Non-pigmented ciliary epithelial cell (primary cell): ENCODE data around the gene PEF1.
A peak's percentile ranks its signal among the peaks of the same experiment; 100 is the strongest.

Source experiments
- DNase-seq: peaks from one replicate; pipeline ENCODE4 v3.0.0-alpha.2; 2010; ENCODE audit warnings: low read depth

PEF1 gene

GRCh38 chr1:31671147-31671546, 26.5 kb upstream of the PEF1 start:
- no peak for DNase-seq

GRCh38 chr1:31670593-31670964, 25.9 kb upstream of the PEF1 start:
- DNase-seq = no peak

- DNase-seq = no peak
These were observed 25.3 kb upstream of the PEF1 start for GRCh38 chr1:31669786-31670592.

DNA sequence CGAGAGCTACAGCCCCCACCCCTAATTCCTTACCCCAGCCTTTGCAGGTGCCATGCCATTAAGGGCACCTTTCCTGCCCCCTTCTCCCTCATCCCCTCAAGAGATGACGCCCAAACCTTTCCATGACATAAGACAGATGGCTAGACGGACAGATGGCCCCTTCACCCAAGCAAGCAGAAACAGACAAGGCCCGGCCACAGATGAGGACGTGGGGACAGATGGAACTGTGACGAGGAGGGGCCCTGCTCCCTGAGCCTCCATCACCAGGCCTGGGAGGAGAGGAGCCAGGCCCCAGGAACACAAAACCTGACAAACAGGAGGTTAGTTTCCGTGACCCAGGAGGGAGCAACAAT, 24.7 kb upstream of the PEF1 start:
- DNase-seq = no peak

- DNase-seq = no peak
These were observed 23.7 kb upstream of the PEF1 start for GRCh38 chr1:31668303-31668883.

GRCh38 chr1:31667065-31667785, 22.5 kb upstream of the PEF1 start:
- no peak for DNase-seq

GRCh38 chr1:31666263-31666963, 21.7 kb upstream of the PEF1 start:
- peak; percentile 9 for DNase-seq

DNA sequence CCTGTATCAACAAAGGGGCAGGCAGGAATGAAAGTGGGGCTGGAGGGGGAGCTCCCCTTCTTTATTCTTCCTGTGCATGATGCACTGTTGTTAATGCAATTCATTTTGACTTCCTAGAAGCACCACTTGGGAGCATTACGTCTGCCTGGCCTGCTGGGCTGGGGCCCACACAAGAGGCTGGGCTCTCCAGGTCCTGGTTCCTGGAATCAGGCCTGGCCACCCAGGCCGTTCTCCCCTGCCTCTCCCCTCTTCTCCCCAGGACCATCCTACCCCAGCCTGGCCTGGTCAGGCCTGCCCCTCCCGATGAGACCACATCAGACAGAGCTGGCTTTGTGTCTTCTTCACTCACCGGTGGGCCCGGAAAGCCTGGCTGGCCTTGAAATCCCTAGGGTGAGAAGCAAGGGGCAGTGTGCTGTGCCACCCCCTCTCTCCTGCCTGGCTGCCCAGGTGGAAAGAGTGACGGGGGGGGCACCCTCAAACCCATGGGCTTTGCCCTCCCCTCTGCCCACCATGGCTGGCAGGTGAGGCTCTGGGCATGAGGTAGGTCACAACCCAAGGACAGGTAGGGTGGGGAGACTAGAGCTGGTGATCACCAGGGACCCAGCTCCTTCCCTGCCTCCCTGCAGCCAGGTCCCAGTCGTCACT, 20.7 kb upstream of the PEF1 start:
- no peak for DNase-seq

DNA sequence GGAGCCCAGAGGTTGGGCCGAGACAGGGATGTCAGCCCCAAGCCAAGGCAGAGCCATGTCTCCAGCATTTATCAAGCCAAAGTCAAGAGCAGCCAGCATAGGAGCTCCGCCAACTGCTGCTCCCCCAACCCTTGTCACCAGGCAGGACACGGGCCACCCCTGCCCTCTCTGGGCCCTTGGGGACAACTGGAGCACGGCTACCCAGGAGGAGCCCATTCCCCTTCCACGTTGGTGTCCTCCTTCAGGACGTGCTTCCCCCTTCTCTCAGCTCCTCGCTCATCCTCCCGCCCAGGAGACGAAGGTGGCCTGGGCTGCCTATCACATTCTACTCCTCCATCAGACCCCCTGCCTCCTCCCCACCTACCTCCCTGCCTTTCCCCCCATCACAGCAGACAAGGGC, 19.9 kb upstream of the PEF1 start:
- DNase-seq = no peak

- no peak for DNase-seq
These were observed 19.2 kb upstream of the PEF1 start for GRCh38 chr1:31663622-31664452.

DNA sequence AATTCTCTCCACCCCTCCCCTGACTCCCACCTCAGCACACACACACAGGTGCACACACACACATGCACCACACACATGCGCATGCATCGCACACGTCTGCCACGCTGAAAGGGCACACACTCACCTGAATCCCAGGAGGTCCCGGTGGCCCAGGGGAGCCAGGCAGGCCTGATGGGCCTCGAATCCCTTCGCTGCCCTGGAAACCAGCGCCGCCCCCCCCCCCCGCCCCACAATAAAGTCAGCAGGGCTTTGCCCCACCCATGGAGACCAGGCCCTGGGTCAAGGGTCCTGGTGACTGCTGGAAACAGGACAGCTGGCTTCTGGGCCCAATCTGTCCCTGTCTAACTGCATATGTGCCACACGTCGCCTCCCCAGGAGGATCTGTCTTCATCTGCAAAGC, 17.8 kb upstream of the PEF1 start:
- no peak for DNase-seq

- DNase-seq = no peak
These were observed 17.2 kb upstream of the PEF1 start for GRCh38 chr1:31661856-31662255.

DNA sequence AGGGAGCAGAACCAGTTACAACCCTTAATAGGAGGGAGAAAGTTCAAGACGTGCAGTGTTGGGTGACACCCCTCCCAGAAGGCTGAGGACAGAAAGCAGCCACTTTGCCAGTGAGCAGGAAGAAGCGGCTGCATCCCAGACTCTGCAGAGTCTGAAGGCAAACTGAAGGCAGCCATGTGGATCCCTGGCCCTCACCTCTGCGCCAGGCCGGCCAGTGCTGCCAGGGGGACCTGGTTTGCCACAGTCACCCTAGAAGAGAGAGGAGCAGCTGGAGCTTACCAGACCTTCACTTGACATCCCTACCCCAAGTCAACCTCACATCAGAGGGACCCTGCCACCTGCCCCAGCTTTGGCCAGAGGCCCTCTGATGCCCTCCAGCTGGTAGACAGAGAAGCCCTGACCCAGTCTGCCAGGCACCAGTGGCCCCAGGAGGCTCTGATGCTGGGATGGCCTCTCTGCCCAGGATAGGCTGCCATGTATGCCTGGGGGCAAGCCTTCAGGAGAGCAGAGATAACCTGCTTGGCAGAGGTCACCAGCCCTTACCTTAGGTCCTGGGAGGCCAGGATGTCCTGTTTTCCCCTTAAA, 16.3 kb upstream of the PEF1 start:
- DNase-seq = no peak

DNA sequence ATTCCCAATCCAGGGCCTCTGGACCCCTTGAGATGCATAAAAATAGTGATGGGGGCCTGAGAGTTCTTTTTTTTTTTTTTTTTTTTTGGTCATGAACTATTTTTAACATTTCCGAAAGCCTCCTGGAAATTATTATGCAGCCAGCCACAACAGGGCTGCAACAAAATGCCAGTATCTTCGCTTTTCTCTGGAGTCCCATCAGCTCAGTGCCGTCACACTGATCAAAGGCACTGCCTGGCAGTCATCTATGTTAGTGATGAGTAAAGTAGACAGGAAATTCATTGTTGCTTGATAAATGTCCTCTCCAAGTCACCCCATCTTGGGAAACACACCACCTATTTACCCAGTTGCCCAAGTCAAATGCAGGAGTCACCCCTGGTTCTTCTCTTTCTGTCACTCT, 15.2 kb upstream of the PEF1 start:
- DNase-seq = no peak

GRCh38 chr1:31658721-31659120, 14.0 kb upstream of the PEF1 start:
- no peak for DNase-seq

DNA sequence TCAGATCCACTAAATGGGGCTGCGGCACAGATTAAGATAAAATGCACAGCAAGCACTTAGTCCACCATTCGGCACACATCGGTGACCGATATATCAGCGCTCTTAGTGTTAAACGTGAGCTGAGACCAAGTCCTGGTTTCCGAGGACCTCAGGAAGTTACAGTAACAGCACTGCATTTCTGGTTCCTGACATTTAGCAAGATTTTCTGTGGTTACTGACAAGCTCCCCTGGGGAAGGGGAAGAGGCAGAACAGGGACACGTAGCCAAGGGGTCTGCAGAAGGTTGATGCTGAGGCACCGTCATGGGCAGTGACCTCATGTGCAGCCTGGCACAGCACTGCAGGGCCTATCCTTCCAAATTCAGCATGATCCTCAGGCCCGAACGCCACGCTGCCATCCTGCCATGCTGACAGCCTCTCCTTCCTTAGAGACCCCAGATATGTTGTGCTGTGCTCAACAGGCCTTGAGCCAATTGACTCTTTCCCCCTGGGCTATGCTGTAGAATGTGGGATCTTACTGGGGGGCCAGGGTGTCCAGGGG, 13.4 kb upstream of the PEF1 start:
- no peak for DNase-seq

GRCh38 chr1:31657020-31657804, 12.5 kb upstream of the PEF1 start:
- DNase-seq = no peak

GRCh38 chr1:31655756-31656155, 11.1 kb upstream of the PEF1 start:
- no peak for DNase-seq

GRCh38 chr1:31655104-31655503, 10.4 kb upstream of the PEF1 start:
- no peak for DNase-seq

GRCh38 chr1:31654474-31654776, 9.7 kb upstream of the PEF1 start:
- no peak for DNase-seq
